ENCODE results near the gene TACSTD2.

- TF ChIP-seq POLR2AphosphoS5 (IDR thresholded peaks at IDR 0.05; ENCODE audit: low read depth, low read length) (no peak), SIN3A (IDR thresholded peaks at IDR 0.05; ENCODE audit: borderline replicate concordance, insufficient read depth, low read length) (no peak)
These were observed 19.6 kb upstream of the TACSTD2 start for GRCh38 chr1:58596631-58597052.

Data from PFSK-1 (cell line).